SK-N-SH (cell line): ENCODE data around the gene ABR. TPM values are rescaled to one million over a fixed set of nuclear protein-coding genes. Genes with fewer than 3 reads are reported as not detected.

ENCODE experiments used
- CTCF ChIA-PET: fragments of 300-600, 350-600 bp; formaldehyde crosslinking; extraction: SDS; loops from one replicate; lab custom pipeline; 2021; lab: Yijun Ruan, JAX
- POLR2A ChIA-PET: fragments of 350-600 bp; sonication (Branson Sonifier 250); formaldehyde crosslinking; extraction: SDS; loops from one replicate; lab custom pipeline; 2020; ENCODE audit warnings: antibody characterized with exemption, inconsistent platforms; lab: Yijun Ruan, JAX
- DNase-seq: peaks from one replicate; pipeline ENCODE4 v3.0.0; 2012
- H2AFZ ChIP-seq: fragments of 200-600 bp; sonication (generic); 2 replicates; pipeline ENCODE4 v1.8.1; 2016; ENCODE audit warnings: antibody characterized with exemption, mild to moderate bottlenecking, low read depth
- H3F3A ChIP-seq: fragments of 200-600 bp; sonication (generic); replicated peaks from 2 replicates; pipeline ENCODE3; 2016; ENCODE audit warnings: antibody characterized with exemption, mild to moderate bottlenecking; ENCODE audit not compliant: insufficient read depth
- H3K27ac ChIP-seq, 2 experiments: fragments of 200-500 bp in 1 of 2; fragments of 200-600 bp in 1 of 2; sonication (Bioruptor generic) in 1 of 2; sonication (generic), shearing (Covaris generic) in 1 of 2; 2 replicates each; pipeline versions ENCODE4 v1.5.1 to v1.6.1; 2014 to 2016; ENCODE audit warnings: low read depth in 2 of 2, inconsistent platforms in 1 of 2, low read length in 1 of 2, mild to moderate bottlenecking in 1 of 2, mixed read lengths in 1 of 2
- H3K27me3 ChIP-seq: fragments of 200-600 bp; sonication (generic), shearing (Covaris generic); 2 replicates; pipeline ENCODE4 v1.6.1; 2016; ENCODE audit warnings: mixed run types; ENCODE audit not compliant: insufficient read depth
- H3K36me3 ChIP-seq, 2 experiments: fragments of 200-500 bp in 1 of 2; fragments of 200-600 bp in 1 of 2; sonication (Bioruptor generic) in 1 of 2; sonication (generic) in 1 of 2; replicated peaks in 1 of 2; 2 replicates each; pipeline versions ENCODE3 to v1.5.1; 2014 to 2016; ENCODE audit warnings: low read length in 1 of 2, mild to moderate bottlenecking in 1 of 2; ENCODE audit not compliant: insufficient read depth in 2 of 2, control insufficient read depth in 1 of 2
- H3K4me1 ChIP-seq, 2 experiments: fragments of 200-500 bp in 1 of 2; fragments of 200-600 bp in 1 of 2; sonication (Bioruptor generic) in 1 of 2; sonication (generic), shearing (Covaris generic) in 1 of 2; 2 replicates each; pipeline versions ENCODE4 v1.5.1 to v1.6.1; 2014 to 2016; ENCODE audit warnings: low read depth in 1 of 2, low read length in 1 of 2, mixed run types in 1 of 2; ENCODE audit not compliant: insufficient read depth in 2 of 2, control insufficient read depth in 1 of 2
- H3K4me2 ChIP-seq: fragments of 200-600 bp; sonication (generic), shearing (Covaris generic); 2 replicates; pipeline ENCODE4 v1.6.1; 2017; ENCODE audit warnings: mixed run types
- H3K4me3 ChIP-seq, 2 experiments: fragments of 200-500 bp in 1 of 2; fragments of 200-600 bp in 1 of 2; sonication (Bioruptor generic) in 1 of 2; sonication (generic), shearing (Covaris generic) in 1 of 2; 2 replicates each; pipeline versions ENCODE4 v1.5.1 to v1.8.1; 2014 to 2016; ENCODE audit warnings: low read depth in 2 of 2, inconsistent platforms in 1 of 2, low read length in 1 of 2, mild to moderate bottlenecking in 1 of 2, mixed read lengths in 1 of 2, moderate library complexity in 1 of 2
- H3K79me2 ChIP-seq: fragments of 200-600 bp; sonication (generic); 2 replicates; pipeline ENCODE4 v1.8.1; 2017; ENCODE audit warnings: mild to moderate bottlenecking; ENCODE audit not compliant: insufficient read depth
- H3K9ac ChIP-seq: fragments of 200-600 bp; sonication (generic); 2 replicates; pipeline ENCODE4 v1.6.1; 2017; ENCODE audit warnings: mixed run types
- H3K9me2 ChIP-seq: fragments of 200-600 bp; sonication (generic); 2 replicates; pipeline ENCODE4 v1.6.1; 2017; ENCODE audit warnings: mixed run types
- H3K9me3 ChIP-seq: fragments of 200-600 bp; sonication (generic); 2 replicates; pipeline ENCODE4 v1.6.1; 2017; ENCODE audit warnings: mixed run types, mild to moderate bottlenecking, moderate library complexity
- H4K20me1 ChIP-seq: fragments of 200-600 bp; sonication (generic); 2 replicates; pipeline ENCODE4 v1.6.1; 2017; ENCODE audit warnings: mild to moderate bottlenecking, mixed run types; ENCODE audit not compliant: insufficient read depth
- CTCF ChIP-seq: fragments of 200-600 bp; sonication (generic); IDR thresholded peaks from 2 replicates; pipeline ENCODE4 v1.6.1; 2017; ENCODE audit warnings: antibody characterized with exemption, mild to moderate bottlenecking, moderate library complexity
- FOXM1 ChIP-seq: IDR thresholded peaks from 2 replicates; pipeline ENCODE4 v1.4.0; 2012; ENCODE audit warnings: low read depth, mild to moderate bottlenecking
- GABPA ChIP-seq: IDR thresholded peaks from 2 replicates; pipeline ENCODE4 v1.4.0; 2012; ENCODE audit warnings: low read depth, mild to moderate bottlenecking
- MAX ChIP-seq: IDR thresholded peaks from 2 replicates; pipeline ENCODE4 v1.4.0; 2012; ENCODE audit warnings: low read depth
- RAD21 ChIP-seq: IDR thresholded peaks from 2 replicates; pipeline ENCODE4 v1.6.1; 2012; ENCODE audit warnings: mild to moderate bottlenecking, low read length
- RXRA ChIP-seq: IDR thresholded peaks from 2 replicates; pipeline ENCODE4 v1.4.0; 2012; ENCODE audit warnings: low read depth, mild to moderate bottlenecking, borderline replicate concordance
- SMC3 ChIP-seq: IDR thresholded peaks from 2 replicates; pipeline ENCODE4 v1.6.1; 2012; ENCODE audit warnings: low read depth, low read length, improper control_type of control experiment
- TEAD4 ChIP-seq: IDR thresholded peaks from 2 replicates; pipeline ENCODE4 v1.4.0; 2012; ENCODE audit warnings: mild to moderate bottlenecking, borderline replicate concordance; ENCODE audit not compliant: insufficient read depth
- YY1 ChIP-seq: IDR thresholded peaks from 2 replicates; pipeline ENCODE4 v1.4.0; 2012; ENCODE audit warnings: low read depth, mild to moderate bottlenecking
- ZBTB33 ChIP-seq: IDR thresholded peaks from 2 replicates; pipeline ENCODE4 v1.4.0; 2012; ENCODE audit warnings: low read depth, borderline replicate concordance
- WGBS: methylation state at CpG from one replicate; pipeline ENCODE4 v1.1.6; 2017; ENCODE audit warnings: low lambda C conversion rate; 5-methylcytosine and 5-hydroxymethylcytosine counted together
- polyA plus RNA-seq, 3 experiments: library from polyadenylated mRNA; depleted of rRNA; stranded (reverse); fragments of >200 nt; gene quantifications; 2 replicates each; pipeline ENCODE4 v1.2.3, GENCODE V29; 2012
- TF ChIP-seq, protein P1 (sequence below): IDR thresholded peaks from 2 replicates; pipeline ENCODE4 v1.4.0; 2012; ENCODE audit warnings: low read depth, borderline replicate concordance

The ABR gene
- polyA plus RNA-seq, 1 of the 3 experiments (the other 2 are of a cell fraction), result 117 TPM

DNA sequence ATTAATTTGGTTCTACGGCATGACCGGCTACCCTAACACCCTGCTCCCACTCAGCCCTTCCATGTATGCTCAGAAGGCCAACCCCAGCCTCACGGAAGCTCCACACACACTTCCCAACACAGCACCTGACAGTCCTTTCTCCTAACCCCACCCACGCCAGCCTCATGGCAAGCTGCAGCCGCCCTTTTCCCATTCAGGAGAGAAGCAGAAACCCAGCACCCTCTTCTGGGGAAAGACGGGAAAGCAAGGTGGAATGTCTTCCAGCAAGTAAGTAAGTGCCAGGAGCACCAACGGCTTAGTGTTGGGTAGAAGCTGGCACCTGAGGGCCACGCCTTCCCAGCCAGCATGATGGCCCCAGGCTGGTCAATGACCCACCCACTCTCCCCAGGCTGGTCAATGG is 32.1 kb downstream of the ABR start:
- Histone ChIP-seq H3K4me3 (no peak overlapping the region; a peak in 1 of 4 replicates), H3K9me3 (no peaks in the 10 kb centered on the region), H3K79me2 (no peaks in the 10 kb centered on the region), H3K9me2 (no peaks in the 10 kb centered on the region), H2AFZ (no peak overlapping the region), H3K9ac (no peak overlapping the region), H3K27me3 (no peaks in the 10 kb centered on the region), H3K4me1 (peaks cover 0 to 4% of the 10 kb centered on the region in 2 experiments; a peak in 1 of 4 replicates), H3K36me3 (no peaks in the 10 kb centered on the region), H4K20me1 (no peaks in the 10 kb centered on the region), H3K4me2 (no peak overlapping the region), H3K27ac (no peak overlapping the region), H3F3A (no peaks in the 10 kb centered on the region)
- POLR2A ChIA-PET, result no interaction called here
- WGBS, result 64% methylated on average over 7 of the region's 8 CpGs
- no peak for DNase-seq
- TF ChIP-seq, protein P1, sequence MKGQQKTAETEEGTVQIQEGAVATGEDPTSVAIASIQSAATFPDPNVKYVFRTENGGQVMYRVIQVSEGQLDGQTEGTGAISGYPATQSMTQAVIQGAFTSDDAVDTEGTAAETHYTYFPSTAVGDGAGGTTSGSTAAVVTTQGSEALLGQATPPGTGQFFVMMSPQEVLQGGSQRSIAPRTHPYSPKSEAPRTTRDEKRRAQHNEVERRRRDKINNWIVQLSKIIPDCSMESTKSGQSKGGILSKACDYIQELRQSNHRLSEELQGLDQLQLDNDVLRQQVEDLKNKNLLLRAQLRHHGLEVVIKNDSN, result no peak
- peak; percentile 39; the same call in 1 of the 2 replicates for TF ChIP-seq SMC3
- TF ChIP-seq RXRA, result no peak
- no peak for TF ChIP-seq FOXM1
- TF ChIP-seq YY1, result no peak
- peak; percentile 60 for TF ChIP-seq CTCF
- TF ChIP-seq ZBTB33, result no peak
- TF ChIP-seq RAD21, result peak; percentile 60
- TF ChIP-seq TEAD4, result no peak
- CTCF ChIA-PET, result interaction anchor here (0.7 to 7.3 kb wide), 11 partner anchors 9 to 385 kb away, joined by 3 to 71 read pairs (median 4); no protein-coding TSS in a partner anchor

DNA sequence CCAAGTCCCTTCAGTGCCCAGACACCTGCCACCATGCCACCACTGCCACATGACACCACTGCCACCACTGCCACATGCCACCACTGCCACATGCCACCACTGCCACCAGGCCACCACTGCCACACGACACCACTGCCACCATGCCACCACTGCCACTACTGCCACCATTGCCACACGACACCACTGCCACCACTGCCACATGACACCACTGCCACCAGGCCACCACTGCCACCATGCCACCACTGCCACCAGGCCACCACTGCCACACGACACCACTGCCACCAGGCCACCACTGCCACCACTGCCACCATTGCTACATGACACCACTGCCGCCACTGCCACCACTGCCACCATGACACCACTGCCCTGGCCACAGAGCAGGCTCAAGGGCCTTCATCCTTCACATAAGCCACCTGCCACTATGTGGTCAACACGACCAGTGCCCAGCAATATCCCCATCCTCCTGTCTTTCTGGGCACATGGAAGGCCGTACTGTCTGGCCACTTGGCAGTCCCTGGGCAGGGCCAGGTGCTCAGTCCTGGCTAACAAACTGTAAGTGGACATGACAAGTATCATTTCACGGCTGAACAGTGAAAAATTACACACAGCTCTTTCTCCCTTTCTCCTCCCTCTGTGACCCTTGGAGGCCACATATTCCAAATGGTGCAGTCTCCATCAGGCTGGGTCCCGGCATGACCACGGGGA is 33.1 kb downstream of the ABR start:
- peaks cover 0 to 4% of the 10 kb centered on the region in 2 experiments; a peak in 1 of 4 replicates for H3K4me1 ChIP-seq
- no peak overlapping the region for H3K9ac ChIP-seq
- ChIA-PET POLR2A (no interaction called here), CTCF (interaction anchor here (1.1 to 7.3 kb wide), 8 partner anchors 8 to 90 kb away, joined by 3 to 71 read pairs (median 5); no protein-coding TSS in a partner anchor)
- no peaks in the 10 kb centered on the region for H4K20me1 ChIP-seq
- no peaks in the 10 kb centered on the region for H3K79me2 ChIP-seq
- TF ChIP-seq MAX, result no peak
- TF ChIP-seq GABPA, result no peak
- no peak overlapping the region for H3K4me2 ChIP-seq
- no peak for DNase-seq
- no peaks in the 10 kb centered on the region for H3K27me3 ChIP-seq
- WGBS, result 85% methylated on average over 9 of the region's 9 CpGs
- H2AFZ ChIP-seq, result no peak overlapping the region
- H3K27ac ChIP-seq, result no peak overlapping the region
- no peak overlapping the region for H3K4me3 ChIP-seq
- no peaks in the 10 kb centered on the region for H3K36me3 ChIP-seq
- H3F3A ChIP-seq, result no peaks in the 10 kb centered on the region
- H3K9me2 ChIP-seq, result no peaks in the 10 kb centered on the region
- H3K9me3 ChIP-seq, result no peaks in the 10 kb centered on the region
